Uterus (tissue), 2 donors: ENCODE data around the gene MUSK.

Source experiments
- CTCF ChIP-seq, 4 experiments: fragments of 200-600 bp in 2 of 4; fragments of 450-650 bp in 2 of 4; sonication (generic) in 2 of 4; IDR thresholded peaks; one replicate each; pipeline ENCODE4 v1.5.1; 2016 to 2019; ENCODE audit warnings: antibody characterized with exemption in 4 of 4, mild to moderate bottlenecking in 2 of 4, moderate library complexity in 1 of 4
- POLR2A ChIP-seq, 2 donors: fragments of 450-650 bp; IDR thresholded peaks; one replicate each; pipeline ENCODE4 v1.6.1; 2016; ENCODE audit warnings: antibody characterized with exemption in 2 of 2, mild to moderate bottlenecking in 1 of 2, moderate library complexity in 1 of 2

GRCh38 chr9:110641293-110641692, 27.3 kb upstream of the MUSK start:
- TF ChIP-seq CTCF (IDR thresholded peaks at IDR 0.05) (no peak), POLR2A (IDR thresholded peaks at IDR 0.05) (no peak)
